Measurements from ENCODE around the gene P2RX6.

DNA sequence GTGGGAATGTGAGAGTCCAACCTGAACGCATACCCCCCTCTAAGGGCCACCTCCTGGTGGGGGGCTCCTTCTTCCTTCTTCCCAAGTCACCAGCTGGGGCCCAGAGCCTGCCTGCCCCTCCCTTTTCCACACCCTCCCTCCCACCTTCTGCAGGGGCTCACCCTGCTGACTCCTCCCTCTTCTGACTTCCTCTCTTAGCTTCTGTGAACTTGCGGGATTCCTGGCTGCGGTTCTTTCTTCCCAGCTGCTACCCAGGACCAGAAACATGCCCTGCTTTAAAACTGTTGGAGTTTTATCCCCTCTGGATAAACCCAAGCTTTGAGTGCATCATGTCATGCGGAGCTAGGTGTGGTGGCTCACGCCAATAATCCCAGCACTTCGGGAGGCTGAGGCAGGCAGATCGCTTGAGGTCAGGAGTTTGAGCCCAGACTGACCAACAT is 40.9 kb downstream of the P2RX6 start:
- TF ChIP-seq, protein P1, sequence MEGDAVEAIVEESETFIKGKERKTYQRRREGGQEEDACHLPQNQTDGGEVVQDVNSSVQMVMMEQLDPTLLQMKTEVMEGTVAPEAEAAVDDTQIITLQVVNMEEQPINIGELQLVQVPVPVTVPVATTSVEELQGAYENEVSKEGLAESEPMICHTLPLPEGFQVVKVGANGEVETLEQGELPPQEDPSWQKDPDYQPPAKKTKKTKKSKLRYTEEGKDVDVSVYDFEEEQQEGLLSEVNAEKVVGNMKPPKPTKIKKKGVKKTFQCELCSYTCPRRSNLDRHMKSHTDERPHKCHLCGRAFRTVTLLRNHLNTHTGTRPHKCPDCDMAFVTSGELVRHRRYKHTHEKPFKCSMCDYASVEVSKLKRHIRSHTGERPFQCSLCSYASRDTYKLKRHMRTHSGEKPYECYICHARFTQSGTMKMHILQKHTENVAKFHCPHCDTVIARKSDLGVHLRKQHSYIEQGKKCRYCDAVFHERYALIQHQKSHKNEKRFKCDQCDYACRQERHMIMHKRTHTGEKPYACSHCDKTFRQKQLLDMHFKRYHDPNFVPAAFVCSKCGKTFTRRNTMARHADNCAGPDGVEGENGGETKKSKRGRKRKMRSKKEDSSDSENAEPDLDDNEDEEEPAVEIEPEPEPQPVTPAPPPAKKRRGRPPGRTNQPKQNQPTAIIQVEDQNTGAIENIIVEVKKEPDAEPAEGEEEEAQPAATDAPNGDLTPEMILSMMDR (IDR thresholded peaks at IDR 0.05): no peak
- no peak for TF ChIP-seq EP300 (IDR thresholded peaks at IDR 0.05)
